Retinal pigment epithelial cell (primary cell): ENCODE results near the gene PCDH8.

Source experiments
- DNase-seq: peaks from one replicate; pipeline ENCODE4 v3.0.0-alpha.2; 2010; ENCODE audit warnings: low read depth
- H3K4me3 ChIP-seq: 2 replicates; pipeline ENCODE4 v1.5.1; 2011; ENCODE audit warnings: mild to moderate bottlenecking, low read length, control low read depth, moderate library complexity
- CTCF ChIP-seq: conservative IDR thresholded peaks from 2 replicates; pipeline ENCODE4 v1.5.1; 2011; ENCODE audit warnings: low read depth, low read length, control low read depth, inconsistent platforms

The PCDH8 gene

GRCh38 chr13:52851137-52851962, 2.9 kb upstream of the PCDH8 start:
- H3K4me3 ChIP-seq: peak overlapping the region; percentile 59
- DNase-seq: no peak
- TF ChIP-seq CTCF: no peak

GRCh38 chr13:52850396-52851136, 2.1 kb upstream of the PCDH8 start:
- no peak for TF ChIP-seq CTCF
- no peak for DNase-seq
- H3K4me3 ChIP-seq: peak overlapping the region; percentile 59

DNA sequence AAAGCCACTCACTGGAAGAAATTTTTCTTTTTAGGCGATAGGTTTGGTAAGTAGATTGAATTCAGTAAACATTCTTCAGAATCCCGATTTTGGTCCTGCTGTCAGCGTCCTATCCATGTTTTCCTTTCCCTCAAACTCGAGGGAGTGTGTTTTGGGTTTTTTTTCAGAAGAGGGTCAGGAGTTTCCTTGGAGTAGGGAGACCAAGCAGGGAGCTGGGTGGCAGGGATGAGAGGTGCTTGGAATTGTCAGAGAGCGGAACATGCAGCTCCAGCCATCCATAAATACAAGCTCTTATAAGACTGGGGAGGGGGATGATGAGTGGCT, 1.6 kb upstream of the PCDH8 start:
- no peak for DNase-seq
- no peak for TF ChIP-seq CTCF
- no peak overlapping the region for H3K4me3 ChIP-seq

GRCh38 chr13:52849291-52850071, 1.0 kb upstream of the PCDH8 start:
- no peak for DNase-seq
- no peak for TF ChIP-seq CTCF
- no peak overlapping the region for H3K4me3 ChIP-seq

GRCh38 chr13:52847682-52848432, 583 bp downstream of the PCDH8 start:
- DNase-seq: no peak
- H3K4me3 ChIP-seq: no peak overlapping the region
- TF ChIP-seq CTCF: no peak

- H3K4me3 ChIP-seq: no peak overlapping the region
- no peak for DNase-seq
- no peak for TF ChIP-seq CTCF
These were observed 1.1 kb downstream of the PCDH8 start for GRCh38 chr13:52847322-52847681.
